ENCODE measurements around the gene SAMD11. TPM values are rescaled to one million over a fixed set of nuclear protein-coding genes. Genes with fewer than 3 reads are reported as not detected.

SAMD11 gene
- total RNA-seq, 1 donor from 2014 or later, result 19.5 TPM

DNA sequence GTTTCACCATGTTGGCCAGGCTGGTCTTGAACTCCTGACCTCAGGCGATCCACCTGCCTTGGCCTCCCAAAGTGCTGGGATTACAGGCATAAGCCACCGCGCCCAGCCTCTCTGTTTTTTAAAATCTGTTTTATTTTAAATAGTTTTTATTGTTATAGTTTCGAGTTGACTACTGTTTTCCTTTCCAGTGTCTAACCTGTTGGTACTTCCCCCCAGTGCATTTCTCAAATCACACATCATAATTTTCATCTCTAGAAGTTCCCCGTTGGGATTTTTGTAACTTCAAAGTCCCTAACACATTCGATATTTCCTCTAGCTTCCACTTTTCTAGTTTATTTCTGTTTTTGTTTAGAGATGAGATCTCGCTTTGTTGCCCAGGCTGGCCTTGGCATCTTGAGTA is 68.6 kb downstream of the SAMD11 start:
- H3K27me3 Mint-ChIP-seq (ENCODE audit: unreplicated experiment), result no peaks in the 10 kb centered on the region
- H3K4me1 Mint-ChIP-seq (ENCODE audit: unreplicated experiment), result peaks cover 5% of the 10 kb centered on the region
- peaks cover 4% of the 10 kb centered on the region for H3K9me3 Mint-ChIP-seq (ENCODE audit: unreplicated experiment)
- no peak overlapping the region for H3K27ac Mint-ChIP-seq (ENCODE audit: unreplicated experiment)
- H3K36me3 Mint-ChIP-seq (ENCODE audit: unreplicated experiment), result peaks cover 5% of the 10 kb centered on the region
- TF ChIP-seq, protein P1, sequence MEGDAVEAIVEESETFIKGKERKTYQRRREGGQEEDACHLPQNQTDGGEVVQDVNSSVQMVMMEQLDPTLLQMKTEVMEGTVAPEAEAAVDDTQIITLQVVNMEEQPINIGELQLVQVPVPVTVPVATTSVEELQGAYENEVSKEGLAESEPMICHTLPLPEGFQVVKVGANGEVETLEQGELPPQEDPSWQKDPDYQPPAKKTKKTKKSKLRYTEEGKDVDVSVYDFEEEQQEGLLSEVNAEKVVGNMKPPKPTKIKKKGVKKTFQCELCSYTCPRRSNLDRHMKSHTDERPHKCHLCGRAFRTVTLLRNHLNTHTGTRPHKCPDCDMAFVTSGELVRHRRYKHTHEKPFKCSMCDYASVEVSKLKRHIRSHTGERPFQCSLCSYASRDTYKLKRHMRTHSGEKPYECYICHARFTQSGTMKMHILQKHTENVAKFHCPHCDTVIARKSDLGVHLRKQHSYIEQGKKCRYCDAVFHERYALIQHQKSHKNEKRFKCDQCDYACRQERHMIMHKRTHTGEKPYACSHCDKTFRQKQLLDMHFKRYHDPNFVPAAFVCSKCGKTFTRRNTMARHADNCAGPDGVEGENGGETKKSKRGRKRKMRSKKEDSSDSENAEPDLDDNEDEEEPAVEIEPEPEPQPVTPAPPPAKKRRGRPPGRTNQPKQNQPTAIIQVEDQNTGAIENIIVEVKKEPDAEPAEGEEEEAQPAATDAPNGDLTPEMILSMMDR (IDR thresholded peaks at IDR 0.05), result no peak
- H3K4me3 Mint-ChIP-seq (ENCODE audit: unreplicated experiment), result no peak overlapping the region
- DNase-seq (ENCODE audit: extremely low spot score, unreplicated experiment), result no peak

DNA sequence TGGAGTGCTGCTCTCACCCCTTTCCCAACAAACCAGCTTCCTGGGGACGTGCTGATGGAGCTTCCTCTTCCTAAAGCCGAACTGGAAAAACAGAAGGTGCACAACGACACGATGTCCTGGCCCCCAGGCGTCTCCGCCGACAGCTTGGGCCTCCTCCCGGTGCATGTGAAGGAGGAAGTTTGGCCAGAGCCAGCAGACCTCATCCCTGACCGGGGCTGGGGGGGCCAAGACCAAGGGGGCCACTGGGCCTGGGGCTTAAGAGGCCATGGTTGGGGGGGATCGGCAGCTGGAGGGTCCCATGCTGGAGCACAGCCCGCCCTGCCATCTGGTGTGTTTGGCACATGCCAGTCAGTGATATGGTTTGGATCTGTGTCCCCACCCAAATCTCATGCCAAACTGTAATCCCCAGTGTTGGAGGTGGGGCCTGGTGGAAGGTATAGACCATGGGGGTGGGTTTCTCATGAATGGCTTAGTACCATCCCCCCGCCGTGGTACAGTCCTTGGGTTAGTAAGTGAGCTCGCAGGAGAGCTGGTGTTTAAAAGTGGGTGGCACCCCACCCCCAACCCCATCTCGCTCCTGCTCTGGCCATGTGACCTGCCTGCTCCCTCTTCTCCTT is 69.8 kb downstream of the SAMD11 start:
- Mint-ChIP-seq H3K4me1 (ENCODE audit: unreplicated experiment) (peaks cover 5% of the 10 kb centered on the region), H3K27ac (ENCODE audit: unreplicated experiment) (no peak overlapping the region), H3K27me3 (ENCODE audit: unreplicated experiment) (no peaks in the 10 kb centered on the region)

More for the DNA sequence above, 69.8 kb downstream of the SAMD11 start:
- TF ChIP-seq, protein P1 (IDR thresholded peaks at IDR 0.05), result no peak
- Mint-ChIP-seq H3K36me3 (ENCODE audit: unreplicated experiment) (peaks cover 5% of the 10 kb centered on the region), H3K4me3 (ENCODE audit: unreplicated experiment) (no peak overlapping the region), H3K9me3 (ENCODE audit: unreplicated experiment) (peaks cover 4% of the 10 kb centered on the region)
- DNase-seq (ENCODE audit: extremely low spot score, unreplicated experiment), result no peak

Other genes starting within 250 kb of the SAMD11 start
- not detected in 2 replicates for gene OR4F16, start 237.3 kb upstream of the SAMD11 start, total RNA-seq
- gene NOC2L, start 35.3 kb downstream of the SAMD11 start, total RNA-seq, result 60.5 and 63.3 TPM in 2 replicates
- gene KLHL17, start 36.7 kb downstream of the SAMD11 start, total RNA-seq, result 26.6 and 31.7 TPM in 2 replicates
- gene PLEKHN1, start 42.6 kb downstream of the SAMD11 start, total RNA-seq, result 0.21 TPM in 2 replicates
- gene PERM1, start 58.2 kb downstream of the SAMD11 start, total RNA-seq, result 0.13 TPM in 1 of 2 replicates, not detected in the other
- gene HES4, start 76.2 kb downstream of the SAMD11 start, total RNA-seq, result 75.0 and 79.2 TPM in 2 replicates
- 29.3 and 30.6 TPM in 2 replicates for gene ISG15, start 89.6 kb downstream of the SAMD11 start, total RNA-seq
- gene AGRN, start 96.2 kb downstream of the SAMD11 start, total RNA-seq, result 175 and 191 TPM in 2 replicates
- not detected in 2 replicates for gene RNF223, start 150.4 kb downstream of the SAMD11 start, total RNA-seq
- 16.9 and 17.9 TPM in 2 replicates for gene C1orf159, start 192.2 kb downstream of the SAMD11 start, total RNA-seq
- gene TTLL10, start 250.0 kb downstream of the SAMD11 start, total RNA-seq, result not detected in 2 replicates

Data from osteocyte (in vitro differentiated cells).